CD1c-positive myeloid dendritic cell (primary cell): Measurements from ENCODE around the gene ITFG1.
"Not testable (repeated sequence)": the region's sequence is repeated elsewhere in the genome, so short reads cannot be mapped to it uniquely, and the experiment has no call there.

Experiments used
- DNase-seq: peaks from one replicate; pipeline ENCODE4 v3.0.0-alpha.2; 2016; ENCODE audit errors: extremely low spot score

ITFG1 gene

DNA sequence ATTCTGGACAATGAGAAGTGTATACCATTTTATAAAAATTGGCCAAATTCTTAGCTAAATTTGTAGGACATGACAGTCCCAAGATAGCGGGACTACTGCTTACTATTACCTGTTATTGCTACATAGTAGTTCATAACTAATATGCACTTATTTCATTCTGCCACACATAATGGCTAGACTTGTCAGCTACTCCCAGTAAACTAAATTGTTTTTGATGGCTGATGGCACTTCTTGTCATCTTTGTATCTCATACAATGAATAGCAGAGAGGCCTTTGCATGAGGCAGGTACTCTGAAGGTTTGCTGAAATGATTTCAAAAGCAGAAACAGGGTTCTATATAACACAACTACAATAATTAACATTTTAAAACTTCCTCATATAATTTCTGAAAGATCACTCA, 44.0 kb downstream of the ITFG1 start:
- no peak for DNase-seq

DNA sequence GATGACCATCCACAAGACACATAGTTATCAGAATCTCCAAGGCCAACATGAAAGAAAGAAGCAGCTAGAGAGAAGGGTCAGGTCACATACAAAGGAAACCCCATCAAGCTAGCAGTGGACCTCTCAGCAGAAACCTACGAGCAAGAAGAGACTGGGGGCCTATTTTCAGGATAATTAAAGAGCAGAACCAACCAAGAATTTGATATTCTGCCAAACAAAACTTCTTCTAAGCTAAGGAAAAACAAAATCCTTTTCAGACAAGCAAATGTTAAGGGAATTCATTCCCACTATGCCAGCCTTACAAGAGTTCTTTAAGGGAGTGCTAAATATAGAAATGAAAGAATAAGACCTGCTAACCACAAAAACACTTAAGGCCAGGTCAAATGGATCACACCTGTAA, 47.8 kb downstream of the ITFG1 start:
- DNase-seq, result no peak

- DNase-seq, result no peak
Measured at GRCh38 chr16:47408491-47408890, 52.4 kb downstream of the ITFG1 start.

DNA sequence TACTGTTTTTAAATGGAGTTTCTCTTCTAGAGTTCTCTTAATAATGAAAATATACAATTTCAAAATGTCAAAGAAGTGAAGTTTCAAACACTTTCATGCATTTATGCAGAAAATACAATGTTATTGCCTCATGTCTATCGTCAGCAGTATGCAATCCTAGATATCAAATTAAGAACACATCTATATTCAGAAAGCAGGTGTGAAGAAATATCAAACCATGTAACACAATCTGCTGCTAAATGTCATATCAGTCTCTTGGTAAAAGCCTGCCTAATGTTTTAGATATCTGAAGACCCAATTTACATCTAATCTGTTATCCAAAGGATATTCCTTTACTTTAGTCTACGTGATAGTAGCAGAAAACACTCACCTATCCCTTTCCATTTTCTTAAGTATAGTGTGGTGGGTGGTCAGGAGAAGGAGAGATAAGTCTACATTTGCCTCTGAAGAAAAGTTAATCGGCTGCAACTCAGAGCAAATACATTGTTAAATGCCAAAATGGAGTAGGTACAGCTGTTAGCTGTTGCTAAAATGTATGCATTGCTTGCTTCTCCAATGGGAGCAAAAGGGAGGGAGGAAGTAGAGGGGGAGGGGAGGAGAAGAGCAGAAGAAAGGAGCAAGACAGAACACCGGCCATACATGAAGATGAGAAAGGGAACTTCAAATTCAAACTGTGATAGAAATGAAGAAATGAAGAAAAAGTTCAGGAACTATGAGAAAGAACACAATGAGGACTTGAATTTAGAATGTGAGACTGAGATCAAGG, 64.9 kb downstream of the ITFG1 start:
- DNase-seq, result no peak

GRCh38 chr16:47392081-47392480, 68.8 kb downstream of the ITFG1 start:
- DNase-seq, result peak; percentile 80

- DNase-seq, result no peak
Measured at GRCh38 chr16:47388705-47389104, 72.2 kb downstream of the ITFG1 start.

DNA sequence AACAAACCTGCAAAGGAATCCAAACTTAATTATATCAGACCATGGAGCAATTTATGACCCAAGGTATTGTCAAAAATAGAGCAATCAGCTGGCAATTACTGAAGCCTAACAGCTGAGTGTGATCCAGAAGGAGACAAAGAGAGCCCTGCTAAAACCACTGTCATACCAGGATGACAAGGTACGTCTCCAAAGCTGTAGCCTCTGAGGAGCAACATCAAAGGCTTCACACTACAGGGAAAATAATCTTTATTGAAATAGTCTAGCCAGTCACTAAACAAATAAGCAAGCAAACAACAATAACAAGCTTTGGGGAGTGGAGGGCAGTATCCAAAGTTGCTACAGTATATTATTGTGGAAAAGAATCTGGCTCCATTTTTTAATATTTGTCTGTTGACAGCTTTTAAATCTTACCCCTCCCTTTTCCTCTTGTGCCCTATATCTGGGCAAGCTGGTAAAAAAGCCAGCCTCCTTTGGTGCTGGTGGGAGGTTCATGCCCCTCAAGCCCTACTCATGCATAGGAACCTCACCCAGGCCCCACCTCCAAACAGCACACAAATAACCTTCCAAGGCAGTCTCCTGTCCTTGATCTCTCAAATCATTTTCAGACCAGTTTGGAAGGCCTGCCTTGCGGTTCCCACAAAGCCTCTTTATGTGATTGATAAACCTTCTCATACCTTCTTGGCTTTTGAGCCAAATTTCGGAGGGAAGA, 73.7 kb downstream of the ITFG1 start:
- no peak for DNase-seq

GRCh38 chr16:47386201-47386718, 74.6 kb downstream of the ITFG1 start:
- DNase-seq, result no peak

GRCh38 chr16:47382362-47382761, 78.5 kb downstream of the ITFG1 start:
- no peak for DNase-seq

- no peak for DNase-seq
Measured at GRCh38 chr16:47377154-47377553, 83.7 kb downstream of the ITFG1 start.

GRCh38 chr16:47375423-47375822, 85.4 kb downstream of the ITFG1 start:
- DNase-seq, result no peak

- DNase-seq, result no peak
Measured at GRCh38 chr16:47374629-47375028, 86.2 kb downstream of the ITFG1 start.

- no peak for DNase-seq
Measured at GRCh38 chr16:47371271-47372014, 89.4 kb downstream of the ITFG1 start.

DNA sequence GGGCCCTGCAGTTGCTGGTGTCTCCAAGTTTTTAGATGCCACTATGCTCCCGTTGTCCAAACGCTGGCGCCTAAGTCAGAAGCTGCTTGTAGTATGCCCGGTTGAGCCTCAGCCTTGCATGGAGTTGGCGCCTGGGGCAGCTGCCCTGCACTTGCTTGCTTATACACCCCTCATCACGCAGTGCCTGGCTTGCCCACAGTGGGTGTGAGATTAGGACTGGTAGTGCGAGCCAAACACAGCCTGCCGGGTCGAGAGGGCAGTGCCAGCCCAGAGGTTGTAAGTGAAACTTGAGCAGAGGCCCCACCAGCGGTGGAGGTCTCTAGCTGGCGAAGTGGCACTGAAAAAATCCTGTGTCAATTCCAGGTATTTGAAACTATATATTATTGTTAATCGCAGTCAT, 90.3 kb downstream of the ITFG1 start:
- DNase-seq, result no peak

- DNase-seq, result no peak
Measured at GRCh38 chr16:47366228-47366627, 94.6 kb downstream of the ITFG1 start.

- no peak for DNase-seq
Measured at GRCh38 chr16:47363761-47364160, 97.1 kb downstream of the ITFG1 start.

DNA sequence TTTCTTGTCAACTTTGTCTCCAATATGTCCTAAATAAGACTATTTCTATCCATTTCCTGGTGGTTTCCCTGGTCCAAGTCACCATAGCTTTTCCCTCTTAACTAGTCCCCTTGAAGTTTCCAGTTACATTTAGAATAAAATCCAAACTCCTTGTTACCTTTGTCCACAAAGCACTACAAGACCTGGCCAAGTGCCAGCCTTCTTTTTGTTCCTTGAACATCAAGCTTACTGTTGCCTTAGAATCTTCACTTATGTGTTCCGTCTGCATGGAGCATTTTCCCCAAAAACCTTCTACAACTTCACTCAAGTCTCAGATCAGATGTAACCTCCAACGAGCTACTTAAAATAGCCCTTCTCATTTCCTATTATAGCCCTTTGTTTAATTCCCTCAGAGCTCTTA, 101.4 kb downstream of the ITFG1 start:
- no peak for DNase-seq

DNA sequence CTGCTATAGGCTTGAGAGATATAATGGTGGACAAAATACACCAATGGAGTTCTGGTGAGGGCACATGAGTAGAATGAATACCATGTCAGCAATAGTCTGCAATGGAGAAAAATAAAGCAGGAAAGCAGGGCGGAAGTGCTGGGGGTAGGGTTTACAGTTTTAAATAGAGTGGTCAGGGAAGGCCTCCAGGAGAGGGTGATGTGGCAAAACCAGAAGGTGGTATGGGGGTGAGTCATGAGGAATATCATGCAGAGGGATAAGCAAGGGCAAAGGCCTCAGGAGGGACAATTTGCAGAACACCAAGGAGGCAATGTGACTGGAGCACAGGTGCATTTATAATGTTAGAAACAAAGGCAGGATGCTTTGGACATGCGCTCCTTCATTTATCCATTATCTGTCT, 102.0 kb downstream of the ITFG1 start:
- DNase-seq, result no peak

DNA sequence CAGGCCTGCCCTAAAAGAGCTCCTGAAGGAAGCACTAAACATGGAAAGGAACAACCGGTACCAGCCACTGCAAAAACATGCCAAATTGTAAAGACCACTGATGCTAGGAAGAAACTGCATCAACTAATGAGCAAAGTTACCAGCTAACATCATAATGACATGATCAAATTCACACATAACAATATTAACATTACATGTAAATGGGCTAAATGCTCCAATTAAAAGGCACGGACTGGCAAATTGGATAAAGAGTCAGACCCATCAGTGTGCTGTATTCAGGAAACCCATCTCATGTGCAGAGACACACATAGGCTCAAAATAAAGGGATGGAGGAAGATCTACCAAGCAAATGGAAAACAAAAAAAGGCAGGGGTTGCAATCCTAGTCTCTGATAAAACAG, 111.8 kb downstream of the ITFG1 start:
- DNase-seq, result not testable (repeated sequence)

GRCh38 chr16:47347021-47347696, 113.7 kb downstream of the ITFG1 start:
- not testable (repeated sequence) for DNase-seq

- DNase-seq, result no peak
Measured at GRCh38 chr16:47342055-47342454, 118.8 kb downstream of the ITFG1 start.

- not testable (repeated sequence) for DNase-seq
Measured at GRCh38 chr16:47330562-47330961, 130.3 kb downstream of the ITFG1 start.
